Neural cell (in vitro differentiated cells): ENCODE results near the gene SNX27. TPM values are rescaled to one million over a fixed set of nuclear protein-coding genes. Genes with fewer than 3 reads are reported as not detected.

ENCODE experiments used
- H2AFZ ChIP-seq: fragments of 200-600, 300-800 bp; sonication (generic), shearing (Covaris generic); 2 replicates; pipeline ENCODE4 v1.6.0; 2014; ENCODE audit warnings: low read depth, mild to moderate bottlenecking, antibody characterized with exemption, low read length, moderate library complexity
- H3F3A ChIP-seq: fragments of 200-600 bp; shearing (Covaris generic); 2 replicates; pipeline ENCODE4 v1.6.1; 2016; ENCODE audit warnings: mild to moderate bottlenecking, moderate library complexity, mixed read lengths, antibody characterized with exemption, low read length; ENCODE audit not compliant: insufficient read depth, poor library complexity, severe bottlenecking
- H3K27ac ChIP-seq: fragments of 200-600, 300-800 bp; sonication (generic), shearing (Covaris generic); 2 replicates; pipeline ENCODE4 v1.5.1; 2014; ENCODE audit warnings: mild to moderate bottlenecking, low read length, moderate library complexity
- H3K27me3 ChIP-seq: fragments of 300-800, 200-600 bp; sonication (generic), shearing (Covaris generic); 2 replicates; pipeline ENCODE4 v1.6.0; 2014; ENCODE audit warnings: mild to moderate bottlenecking, low read depth, low read length, moderate library complexity; ENCODE audit not compliant: insufficient read depth
- H3K36me3 ChIP-seq: fragments of 300-800, 200-600 bp; sonication (generic), shearing (Covaris generic); 2 replicates; pipeline ENCODE4 v1.5.1; 2014; ENCODE audit warnings: mild to moderate bottlenecking, antibody characterized with exemption, low read length, moderate library complexity; ENCODE audit not compliant: insufficient read depth
- H3K4me2 ChIP-seq: fragments of 300-800, 200-600 bp; sonication (generic), shearing (Covaris generic); 2 replicates; pipeline ENCODE4 v1.6.0; 2014; ENCODE audit warnings: mild to moderate bottlenecking, low read length
- H3K4me3 ChIP-seq: fragments of 300-800, 200-600 bp; sonication (generic), shearing (Covaris generic); 2 replicates; pipeline ENCODE4 v1.5.1; 2014; ENCODE audit warnings: mild to moderate bottlenecking, low read length, moderate library complexity
- H3K79me2 ChIP-seq: fragments of 200-600 bp; shearing (Covaris generic); replicated peaks from 2 replicates; pipeline ENCODE4 v1.6.0; 2014; ENCODE audit warnings: mild to moderate bottlenecking, low read length, moderate library complexity; ENCODE audit not compliant: insufficient read depth
- H3K9ac ChIP-seq: fragments of 300-800, 200-600 bp; sonication (generic), shearing (Covaris generic); 2 replicates; pipeline ENCODE4 v1.6.1; 2016; ENCODE audit warnings: mild to moderate bottlenecking, low read length, mixed read lengths
- H3K9me2 ChIP-seq: fragments of 200-600 bp; shearing (Covaris generic); 2 replicates; pipeline ENCODE4 v1.6.1; 2016; ENCODE audit warnings: mild to moderate bottlenecking, low read length, mixed read lengths; ENCODE audit not compliant: insufficient read depth
- H3K9me3 ChIP-seq: fragments of 200-600, 300-800 bp; sonication (generic), shearing (Covaris generic); 2 replicates; pipeline ENCODE4 v1.6.1; 2016; ENCODE audit warnings: mild to moderate bottlenecking, mixed run types, low read length, moderate library complexity, mixed read lengths
- H4K20me1 ChIP-seq: fragments of 200-600 bp; shearing (Covaris generic); 2 replicates; pipeline ENCODE4 v1.6.1; 2016; ENCODE audit warnings: mild to moderate bottlenecking, mixed run types; ENCODE audit not compliant: insufficient read depth
- CTCF ChIP-seq: fragments of 450-650 bp; IDR thresholded peaks from 2 replicates; pipeline ENCODE4 v1.5.1; 2014; ENCODE audit warnings: antibody characterized with exemption, mild to moderate bottlenecking, moderate library complexity; ENCODE audit not compliant: poor library complexity, severe bottlenecking
- EP300 ChIP-seq: fragments of 450-650 bp; conservative IDR thresholded peaks from 2 replicates; pipeline ENCODE4 v1.6.1; 2014; ENCODE audit warnings: antibody characterized with exemption, mild to moderate bottlenecking, moderate library complexity; ENCODE audit not compliant: poor library complexity, severe bottlenecking
- EZH2 ChIP-seq: fragments of 200-600, 300-800 bp; shearing (Covaris generic), sonication (generic); IDR thresholded peaks from 2 replicates; pipeline ENCODE4 v1.6.1; 2014; ENCODE audit warnings: antibody characterized with exemption, low read length, borderline replicate concordance, mild to moderate bottlenecking; ENCODE audit not compliant: insufficient read depth, poor library complexity, severe bottlenecking
- MXI1 ChIP-seq: fragments of 450-650 bp; conservative IDR thresholded peaks from 2 replicates; pipeline ENCODE4 v1.6.1; 2014; ENCODE audit warnings: antibody characterized with exemption, mild to moderate bottlenecking; ENCODE audit not compliant: poor library complexity, severe bottlenecking
- POLR2AphosphoS5 ChIP-seq: IDR thresholded peaks from 2 replicates; pipeline ENCODE4 v1.6.1; 2012
- RAD21 ChIP-seq: fragments of 450-650 bp; conservative IDR thresholded peaks from 2 replicates; pipeline ENCODE4 v1.6.1; 2014; ENCODE audit warnings: antibody characterized with exemption, mild to moderate bottlenecking, moderate library complexity
- REST ChIP-seq: IDR thresholded peaks from 2 replicates; pipeline ENCODE4 v1.6.1; 2012; ENCODE audit warnings: borderline replicate concordance
- SMC3 ChIP-seq: fragments of 450-650 bp; conservative IDR thresholded peaks from 2 replicates; pipeline ENCODE4 v1.6.1; 2014; ENCODE audit warnings: antibody characterized with exemption, mild to moderate bottlenecking, moderate library complexity; ENCODE audit not compliant: poor library complexity
- TAF1 ChIP-seq: IDR thresholded peaks from 2 replicates; pipeline ENCODE4 v1.6.1; 2012; ENCODE audit warnings: low read depth
- polyA plus RNA-seq: library from polyadenylated mRNA; depleted of rRNA; stranded (reverse); fragments of >200 nt; gene quantifications from 2 replicates; pipeline ENCODE4 v1.2.3, GENCODE V29; 2014

SNX27 gene
- polyA plus RNA-seq, 1 donor from 2014 or later, result 30.2 TPM

GRCh38 chr1:151705146-151705545 lies 93.3 kb downstream of the SNX27 start:
- no peaks in the 10 kb centered on the region for H3K9me2 ChIP-seq
- no peak overlapping the region for H3K4me3 ChIP-seq
- no peaks in the 10 kb centered on the region for H3K9me3 ChIP-seq
- no peaks in the 10 kb centered on the region for H4K20me1 ChIP-seq
- H3F3A ChIP-seq, result no peaks in the 10 kb centered on the region
- no peaks in the 10 kb centered on the region for H3K27me3 ChIP-seq
- TF ChIP-seq RAD21 (no peak), SMC3 (no peak), REST (no peak), MXI1 (no peak), CTCF (no peak), TAF1 (no peak), POLR2AphosphoS5 (no peak), EP300 (no peak), EZH2 (no peak)
- no peak overlapping the region for H3K9ac ChIP-seq
- H3K79me2 ChIP-seq, result peaks cover 21% of the 10 kb centered on the region
- H3K4me2 ChIP-seq, result no peak overlapping the region
- H3K27ac ChIP-seq, result no peak overlapping the region
- peaks cover 7% of the 10 kb centered on the region for H3K36me3 ChIP-seq
- H2AFZ ChIP-seq, result no peak overlapping the region

- TF ChIP-seq RAD21 (no peak), MXI1 (no peak), POLR2AphosphoS5 (no peak), REST (no peak), SMC3 (no peak), TAF1 (no peak), EZH2 (no peak), EP300 (no peak), CTCF (no peak)
- H4K20me1 ChIP-seq, result no peaks in the 10 kb centered on the region
- no peak overlapping the region for H3K9ac ChIP-seq
- H3K4me3 ChIP-seq, result no peak overlapping the region
- no peak overlapping the region for H3K4me2 ChIP-seq
- H3K27me3 ChIP-seq, result no peaks in the 10 kb centered on the region
- H3K9me3 ChIP-seq, result no peaks in the 10 kb centered on the region
- H3K27ac ChIP-seq, result no peak overlapping the region
- peaks cover 7% of the 10 kb centered on the region for H3K36me3 ChIP-seq
- H3K79me2 ChIP-seq, result peaks cover 28% of the 10 kb centered on the region
- no peaks in the 10 kb centered on the region for H3F3A ChIP-seq
- H2AFZ ChIP-seq, result no peak overlapping the region
- H3K9me2 ChIP-seq, result no peaks in the 10 kb centered on the region
Observed at GRCh38 chr1:151705753-151706463, 94.1 kb downstream of the SNX27 start.
